B cell (primary cell): Measurements from ENCODE around the gene XXYLT1.

Source experiments
- EZH2 ChIP-seq: IDR thresholded peaks from 2 replicates; pipeline ENCODE4 v1.6.1; 2012; ENCODE audit warnings: borderline replicate concordance, low read depth, mild to moderate bottlenecking, moderate library complexity, low read length; ENCODE audit not compliant: insufficient read depth, poor library complexity, severe bottlenecking
- TF ChIP-seq, protein P1 (sequence below): fragments of 200-600 bp; IDR thresholded peaks from one replicate; pipeline ENCODE4 v1.8.0; 2022; ENCODE audit warnings: antibody characterized with exemption, mild to moderate bottlenecking

DNA sequence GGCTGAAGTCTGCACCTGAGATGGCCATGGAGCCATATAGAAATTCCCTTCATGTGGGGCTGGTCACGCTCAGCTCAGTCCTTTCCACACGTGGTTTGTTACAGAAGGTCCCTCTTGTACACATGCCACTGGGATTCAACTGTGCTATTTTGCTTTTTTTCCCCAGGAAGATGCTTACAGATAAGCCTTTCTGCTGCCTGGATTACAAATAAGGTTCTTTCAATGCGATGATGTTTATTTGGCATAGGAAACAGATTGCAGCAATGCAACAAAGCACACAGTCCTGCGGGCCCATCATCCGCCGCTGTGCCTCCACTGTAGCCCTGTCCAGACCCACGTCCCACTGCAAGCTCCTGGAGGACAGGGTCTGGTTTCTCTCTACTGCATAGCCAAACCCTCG lies 124.8 kb downstream of the XXYLT1 start:
- TF ChIP-seq, protein P1, sequence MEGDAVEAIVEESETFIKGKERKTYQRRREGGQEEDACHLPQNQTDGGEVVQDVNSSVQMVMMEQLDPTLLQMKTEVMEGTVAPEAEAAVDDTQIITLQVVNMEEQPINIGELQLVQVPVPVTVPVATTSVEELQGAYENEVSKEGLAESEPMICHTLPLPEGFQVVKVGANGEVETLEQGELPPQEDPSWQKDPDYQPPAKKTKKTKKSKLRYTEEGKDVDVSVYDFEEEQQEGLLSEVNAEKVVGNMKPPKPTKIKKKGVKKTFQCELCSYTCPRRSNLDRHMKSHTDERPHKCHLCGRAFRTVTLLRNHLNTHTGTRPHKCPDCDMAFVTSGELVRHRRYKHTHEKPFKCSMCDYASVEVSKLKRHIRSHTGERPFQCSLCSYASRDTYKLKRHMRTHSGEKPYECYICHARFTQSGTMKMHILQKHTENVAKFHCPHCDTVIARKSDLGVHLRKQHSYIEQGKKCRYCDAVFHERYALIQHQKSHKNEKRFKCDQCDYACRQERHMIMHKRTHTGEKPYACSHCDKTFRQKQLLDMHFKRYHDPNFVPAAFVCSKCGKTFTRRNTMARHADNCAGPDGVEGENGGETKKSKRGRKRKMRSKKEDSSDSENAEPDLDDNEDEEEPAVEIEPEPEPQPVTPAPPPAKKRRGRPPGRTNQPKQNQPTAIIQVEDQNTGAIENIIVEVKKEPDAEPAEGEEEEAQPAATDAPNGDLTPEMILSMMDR: no peak
- TF ChIP-seq EZH2: no peak
